H9 (cell line): ENCODE measurements around the gene MAPK11. TPM values are rescaled to one million over a fixed set of nuclear protein-coding genes. Genes with fewer than 3 reads are reported as not detected.

Source experiments
- DNase-seq: peaks from one replicate; pipeline ENCODE4 v3.0.0-alpha.2; 2017
- H2AFZ ChIP-seq: one replicate; pipeline ENCODE4 v1.6.1; 2013; ENCODE audit warnings: mild to moderate bottlenecking, low read length, control low read depth, moderate library complexity
- H2AK5ac ChIP-seq: 2 replicates; pipeline ENCODE4 v1.6.1; 2013; ENCODE audit warnings: low read length, control low read depth, mixed read lengths; ENCODE audit not compliant: insufficient read length
- H2BK120ac ChIP-seq: one replicate; pipeline ENCODE4 v1.6.1; 2013; ENCODE audit warnings: low read depth, mild to moderate bottlenecking, low read length, control low read depth, inconsistent platforms; ENCODE audit not compliant: poor library complexity, severe bottlenecking
- H2BK12ac ChIP-seq: 2 replicates; pipeline ENCODE4 v1.6.1; 2013; ENCODE audit warnings: low read length, control low read depth, mixed read lengths, low read depth; ENCODE audit not compliant: insufficient read length
- H2BK15ac ChIP-seq: 2 replicates; pipeline ENCODE4 v1.6.1; 2013; ENCODE audit warnings: low read depth, low read length, control low read depth
- H2BK20ac ChIP-seq: one replicate; pipeline ENCODE4 v1.6.1; 2013; ENCODE audit warnings: low read depth, mild to moderate bottlenecking, low read length, control low read depth, inconsistent platforms; ENCODE audit not compliant: poor library complexity, severe bottlenecking
- H2BK5ac ChIP-seq: 2 replicates; pipeline ENCODE4 v1.6.1; 2013; ENCODE audit warnings: low read length, control low read depth, mixed read lengths; ENCODE audit not compliant: insufficient read length
- H3K14ac ChIP-seq: 2 replicates; pipeline ENCODE4 v1.6.1; 2013; ENCODE audit warnings: low read length, control low read depth; ENCODE audit not compliant: insufficient read depth
- H3K18ac ChIP-seq: 2 replicates; pipeline ENCODE4 v1.6.1; 2013; ENCODE audit warnings: low read depth, mild to moderate bottlenecking, mixed read lengths, low read length, control low read depth; ENCODE audit not compliant: insufficient read length
- H3K23ac ChIP-seq: 2 replicates; pipeline ENCODE4 v1.6.1; 2013; ENCODE audit warnings: low read length, control low read depth, mixed read lengths, low read depth; ENCODE audit not compliant: insufficient read length
- H3K23me2 ChIP-seq: 2 replicates; pipeline ENCODE4 v1.6.1; 2013; ENCODE audit warnings: low read depth, mild to moderate bottlenecking, mixed read lengths, low read length, control low read depth; ENCODE audit not compliant: insufficient read length, poor library complexity, severe bottlenecking
- H3K27ac ChIP-seq: 2 replicates; pipeline ENCODE4 v1.5.1; 2013; ENCODE audit warnings: low read length, control low read depth, mixed read lengths, low read depth; ENCODE audit not compliant: insufficient read length
- H3K27me3 ChIP-seq: 2 replicates; pipeline ENCODE4 v1.6.1; 2013; ENCODE audit warnings: low read length, control low read depth, inconsistent platforms; ENCODE audit not compliant: insufficient read depth
- H3K4ac ChIP-seq: 2 replicates; pipeline ENCODE4 v1.6.1; 2013; ENCODE audit warnings: low read depth, mild to moderate bottlenecking, control low read depth, inconsistent platforms, low read length, moderate library complexity
- H3K4me1 ChIP-seq: 2 replicates; pipeline ENCODE4 v1.6.1; 2013; ENCODE audit warnings: low read length, control low read depth, inconsistent platforms; ENCODE audit not compliant: insufficient read depth
- H3K4me2 ChIP-seq: 2 replicates; pipeline ENCODE4 v1.6.1; 2013; ENCODE audit warnings: low read length, control low read depth, mixed read lengths; ENCODE audit not compliant: insufficient read length, insufficient read depth
- H3K56ac ChIP-seq: 2 replicates; pipeline ENCODE4 v1.6.1; 2013; ENCODE audit warnings: low read depth, mild to moderate bottlenecking, mixed read lengths, low read length, control low read depth; ENCODE audit not compliant: insufficient read length
- H3K79me1 ChIP-seq: 2 replicates; pipeline ENCODE4 v1.6.1; 2013; ENCODE audit warnings: low read depth, mild to moderate bottlenecking, moderate library complexity, low read length, control low read depth, inconsistent platforms; ENCODE audit not compliant: insufficient read depth, poor library complexity, severe bottlenecking
- H3K79me2 ChIP-seq: 2 replicates; pipeline ENCODE4 v1.6.1; 2013; ENCODE audit warnings: low read length, control low read depth, inconsistent platforms; ENCODE audit not compliant: insufficient read depth
- H3K9ac ChIP-seq: 2 replicates; pipeline ENCODE4 v1.6.1; 2013; ENCODE audit warnings: low read length, control low read depth, mixed read lengths; ENCODE audit not compliant: insufficient read length; ENCODE audit errors: extremely low read depth
- H3K9me3 ChIP-seq: one replicate; pipeline ENCODE4 v1.6.1; 2013; ENCODE audit warnings: low read depth, low read length, inconsistent platforms; ENCODE audit not compliant: control insufficient read depth
- H3T11ph ChIP-seq: one replicate; pipeline ENCODE4 v1.6.1; 2013; ENCODE audit warnings: mild to moderate bottlenecking, low read length, control low read depth, inconsistent platforms
- H4K20me1 ChIP-seq: one replicate; pipeline ENCODE4 v1.6.1; 2013; ENCODE audit not compliant: control insufficient read depth, insufficient read length, insufficient read depth
- H4K5ac ChIP-seq: 2 replicates; pipeline ENCODE4 v1.6.1; 2013; ENCODE audit warnings: low read depth, mild to moderate bottlenecking, mixed read lengths, low read length, control low read depth; ENCODE audit not compliant: insufficient read length
- H4K8ac ChIP-seq: replicated peaks from 2 replicates; pipeline ENCODE4 v1.6.1; 2013; ENCODE audit warnings: low read length, control low read depth, mixed read lengths, low read depth; ENCODE audit not compliant: insufficient read length
- H4K91ac ChIP-seq: 2 replicates; pipeline ENCODE4 v1.6.1; 2013; ENCODE audit warnings: low read depth, mild to moderate bottlenecking, moderate library complexity, mixed read lengths, low read length, control low read depth; ENCODE audit not compliant: insufficient read length
- H3K27ac Mint-ChIP-seq, 3 experiments: 2 replicates in 2 of 3; 3 replicates in 1 of 3; pipeline ENCODE4 v1.8.0; 2020 to 2021; ENCODE audit warnings: mixed read lengths in 3 of 3, mild to moderate bottlenecking in 1 of 3, moderate library complexity in 1 of 3
- H3K27me3 Mint-ChIP-seq: 2 replicates; pipeline ENCODE4 v1.8.0; 2021; ENCODE audit warnings: low read depth, mild to moderate bottlenecking, moderate library complexity, mixed read lengths
- H3K36me3 Mint-ChIP-seq, 3 experiments: 2 replicates in 2 of 3; 3 replicates in 1 of 3; pipeline ENCODE4 v1.8.0; 2020 to 2021; ENCODE audit warnings: low read depth in 3 of 3, mixed read lengths in 3 of 3; ENCODE audit not compliant: insufficient read depth in 1 of 3
- H3K4me1 Mint-ChIP-seq, 2 experiments: 2 replicates each; pipeline ENCODE4 v1.8.0; 2020; ENCODE audit warnings: mixed read lengths in 2 of 2
- H3K4me3 Mint-ChIP-seq, 2 experiments: 2 replicates in 1 of 2; 3 replicates in 1 of 2; pipeline ENCODE4 v1.8.0; 2020 to 2021; ENCODE audit warnings: mild to moderate bottlenecking in 2 of 2, mixed read lengths in 2 of 2, moderate library complexity in 1 of 2
- H3K9me3 Mint-ChIP-seq, 2 experiments: 2 replicates in 1 of 2; 3 replicates in 1 of 2; pipeline ENCODE4 v1.8.0; 2020; ENCODE audit warnings: mild to moderate bottlenecking in 2 of 2, mixed read lengths in 2 of 2, moderate library complexity in 1 of 2
- CTCF ChIP-seq: fragments of 200-600 bp; sonication (generic); conservative IDR thresholded peaks from 3 replicates; pipeline ENCODE4 v1.8.0; 2021; ENCODE audit warnings: antibody characterized with exemption, mild to moderate bottlenecking
- WGBS: extraction: QIAGEN DNeasy Blood & Tissue Kit; methylation state at CpG from one replicate; pipeline ENCODE4 v1.1.7; 2013; ENCODE audit warnings: missing lambda C conversion rate, low lambda C conversion rate, mixed read lengths; ENCODE audit not compliant: insufficient read length; ENCODE audit errors: extremely low coverage; 5-methylcytosine and 5-hydroxymethylcytosine counted together
- total RNA-seq: library from RNA; stranded (reverse); gene quantifications from 2 replicates; pipeline ENCODE4 v1.2.1, GENCODE V29; 2021

The MAPK11 gene
- total RNA-seq, 1 experiment from 2014 or later = 1.5 TPM

GRCh38 chr22:50306753-50307749, 36.9 kb upstream of the MAPK11 start, which contains the start of gene PLXNB2:
TSS of gene PLXNB2 (minus strand) at chr22:50307646. CDS start at chr22:50290584, 17,062 bp downstream.
- H3K79me1 ChIP-seq = no peaks in the 10 kb centered on the region
- H2BK120ac ChIP-seq = no peak within 1 kb of the TSS
- H3K18ac ChIP-seq = no peak within 1 kb of the TSS
- peak within 1 kb of the TSS; percentile 4 for H3K4me2 ChIP-seq
- H3K79me2 ChIP-seq = no peaks in the 10 kb centered on the region
- TF ChIP-seq CTCF = no peak
- no peak within 1 kb of the TSS for H3K4ac ChIP-seq
- H3K27me3 ChIP-seq = no peaks in the 10 kb centered on the region
- no peak within 1 kb of the TSS for H2BK20ac ChIP-seq
- DNase-seq = peak; percentile 65
- no peak within 1 kb of the TSS for H4K5ac ChIP-seq
- Mint-ChIP-seq H3K36me3 (no peaks in the 10 kb centered on the region; a peak in 1 of 7 replicates), H3K27me3 (peaks cover 4% of the 10 kb centered on the region), H3K4me1 (peaks cover 20 to 28% of the 10 kb centered on the region in 2 experiments), H3K4me3 (peak within 1 kb of the TSS; percentile 69 to 83), H3K9me3 (no peaks in the 10 kb centered on the region), H3K27ac (no peak within 1 kb of the TSS)
- peaks cover 5% of the 10 kb centered on the region for H3K23me2 ChIP-seq
- H2BK15ac ChIP-seq = no peak within 1 kb of the TSS; the same call in 1 of the 2 replicates
- no peak within 1 kb of the TSS for H3K9ac ChIP-seq
- no peaks in the 10 kb centered on the region; the same call in 1 of the 2 replicates for H3K4me1 ChIP-seq
- no peak within 1 kb of the TSS for H4K91ac ChIP-seq
- no peaks in the 10 kb centered on the region for H4K20me1 ChIP-seq
- no peak within 1 kb of the TSS for H3K56ac ChIP-seq
- H3T11ph ChIP-seq = no peak within 1 kb of the TSS
- no peak within 1 kb of the TSS for H3K23ac ChIP-seq
- H2BK5ac ChIP-seq = no peak within 1 kb of the TSS
- no peak within 1 kb of the TSS for H2AFZ ChIP-seq
- no peak within 1 kb of the TSS for H3K27ac ChIP-seq
- no peak within 1 kb of the TSS for H2AK5ac ChIP-seq
- H4K8ac ChIP-seq = no peak within 1 kb of the TSS
- H3K14ac ChIP-seq = no peak within 1 kb of the TSS; the same call in 1 of the 2 replicates
- H3K9me3 ChIP-seq = no peaks in the 10 kb centered on the region
- no peak within 1 kb of the TSS for H2BK12ac ChIP-seq
- WGBS = no CpG with 5 or more reads among the region's 105 CpGs
